H1 (cell line): ENCODE measurements around the gene PRMT3. TPM values are rescaled to one million over a fixed set of nuclear protein-coding genes. Genes with fewer than 3 reads are reported as not detected.

Source experiments
- CTCF ChIA-PET: fragments of 300-600 bp; sonication (Branson Sonifier 250); formaldehyde crosslinking; loops from one replicate; lab custom pipeline; 2021; ENCODE audit not compliant: partially characterized antibody; lab: Charles Lee
- POLR2A ChIA-PET: fragments of 300-600 bp; sonication (Branson Sonifier 250); formaldehyde crosslinking; loops from one replicate; lab custom pipeline; 2021; ENCODE audit warnings: inconsistent platforms; ENCODE audit not compliant: partially characterized antibody; lab: Charles Lee
- DNase-seq, 2 experiments: peaks; one replicate each; pipeline versions ENCODE4 v3.0.0 to v3.0.0-alpha.2; 2010 to 2022; ENCODE audit warnings: low spot score in 2 of 2, low read depth in 1 of 2, mixed read lengths in 1 of 2
- FAIRE-seq: peaks from 2 replicates; lab custom pipeline; 2011; peaks lifted over from hg19 to GRCh38; lab: Jason Lieb, UNC
- H2AFZ ChIP-seq: 2 replicates; pipeline ENCODE4 v1.8.1; 2012; ENCODE audit warnings: low read length, inconsistent platforms
- H2AK5ac ChIP-seq: 2 replicates; pipeline ENCODE4 v1.6.1; 2013; ENCODE audit warnings: low read depth, low read length
- H2BK120ac ChIP-seq: replicated peaks from 2 replicates; pipeline ENCODE3; 2013; ENCODE audit warnings: low read depth, low read length, inconsistent platforms
- H2BK12ac ChIP-seq: 2 replicates; pipeline ENCODE4 v1.6.1; 2013; ENCODE audit warnings: low read depth, low read length
- H2BK15ac ChIP-seq: 2 replicates; pipeline ENCODE4 v1.6.1; 2013; ENCODE audit warnings: low read length
- H2BK20ac ChIP-seq: 2 replicates; pipeline ENCODE4 v1.6.1; 2013; ENCODE audit warnings: low read length
- H2BK5ac ChIP-seq: 2 replicates; pipeline ENCODE4 v1.6.1; 2013; ENCODE audit warnings: low read depth, low read length
- H3K14ac ChIP-seq: 2 replicates; pipeline ENCODE4 v1.6.1; 2013; ENCODE audit warnings: inconsistent platforms; ENCODE audit not compliant: insufficient read length
- H3K18ac ChIP-seq: 2 replicates; pipeline ENCODE4 v1.6.1; 2013; ENCODE audit warnings: low read length; ENCODE audit errors: extremely low read depth
- H3K23ac ChIP-seq: 2 replicates; pipeline ENCODE4 v1.6.1; 2013; ENCODE audit warnings: inconsistent platforms; ENCODE audit not compliant: insufficient read length
- H3K23me2 ChIP-seq: 2 replicates; pipeline ENCODE4 v1.6.1; 2013; ENCODE audit warnings: low read depth, low read length
- H3K27ac ChIP-seq: 2 replicates; pipeline ENCODE4 v1.6.1; 2011; ENCODE audit warnings: low read depth, low read length, inconsistent platforms
- H3K27me3 ChIP-seq, 4 experiments: replicated peaks in 1 of 4; 1 replicate in 1 of 4; 2 replicates in 3 of 4; pipeline versions ENCODE4 v1.6.1 to v1.8.1; 2011 to 2013; ENCODE audit warnings: low read length in 3 of 4, mild to moderate bottlenecking in 3 of 4, inconsistent platforms in 2 of 4, mixed read lengths in 2 of 4, moderate library complexity in 1 of 4; ENCODE audit not compliant: control insufficient read depth in 3 of 4, insufficient read depth in 3 of 4; ENCODE audit errors: extremely low read depth in 1 of 4
- H3K36me3 ChIP-seq, 4 experiments: 2 replicates each; pipeline versions ENCODE4 v1.6.1 to v1.8.1; 2011 to 2013; ENCODE audit warnings: mild to moderate bottlenecking in 4 of 4, low read length in 3 of 4, moderate library complexity in 2 of 4, control low read depth in 1 of 4, inconsistent platforms in 1 of 4; ENCODE audit not compliant: insufficient read depth in 4 of 4, control insufficient read depth in 2 of 4
- H3K4ac ChIP-seq: replicated peaks from 2 replicates; pipeline ENCODE3; 2013; ENCODE audit warnings: low read length, low read depth, mixed read lengths, inconsistent platforms; ENCODE audit not compliant: insufficient read length
- H3K4me1 ChIP-seq, 4 experiments: replicated peaks in 1 of 4; 1 replicate in 1 of 4; 2 replicates in 3 of 4; pipeline versions ENCODE4 v1.6.1 to v1.8.1; 2011 to 2013; ENCODE audit warnings: low read length in 3 of 4, inconsistent platforms in 2 of 4, mixed read lengths in 1 of 4; ENCODE audit not compliant: insufficient read depth in 4 of 4, control insufficient read depth in 3 of 4
- H3K4me2 ChIP-seq, 2 experiments: 2 replicates each; pipeline versions ENCODE4 v1.6.1 to v1.8.1; 2011 to 2013; ENCODE audit warnings: low read depth in 2 of 2, low read length in 2 of 2, control low read depth in 1 of 2, inconsistent platforms in 1 of 2, mild to moderate bottlenecking in 1 of 2; ENCODE audit not compliant: insufficient read depth in 1 of 2
- H3K4me3 ChIP-seq, 4 experiments: fragments of 200-600, 300-600 bp in 1 of 4; sonication (generic), shearing (Covaris generic), sonication (Bioruptor Twin) in 1 of 4; 2 replicates each; pipeline versions ENCODE4 v1.5.1 to v1.8.1; 2011 to 2016; ENCODE audit warnings: low read length in 4 of 4, low read depth in 3 of 4, control low read depth in 2 of 4, inconsistent platforms in 2 of 4, mild to moderate bottlenecking in 2 of 4, mixed read lengths in 1 of 4, moderate library complexity in 1 of 4; ENCODE audit not compliant: insufficient read depth in 2 of 4; ENCODE audit errors: extremely low read depth in 1 of 4
- H3K56ac ChIP-seq: replicated peaks from 2 replicates; pipeline ENCODE3; 2013; ENCODE audit warnings: low read depth, mild to moderate bottlenecking, mixed read lengths, low read length, inconsistent platforms; ENCODE audit not compliant: insufficient read length
- H3K79me1 ChIP-seq: 2 replicates; pipeline ENCODE4 v1.6.1; 2013; ENCODE audit warnings: low read depth, low read length, control low read depth
- H3K79me2 ChIP-seq, 2 experiments: 2 replicates each; pipeline versions ENCODE4 v1.6.1 to v1.8.1; 2012 to 2013; ENCODE audit warnings: low read length in 2 of 2, mild to moderate bottlenecking in 2 of 2, inconsistent platforms in 1 of 2; ENCODE audit not compliant: insufficient read depth in 2 of 2, control insufficient read depth in 1 of 2
- H3K9ac ChIP-seq, 4 experiments: replicated peaks in 1 of 4; 1 replicate in 1 of 4; 2 replicates in 3 of 4; pipeline versions ENCODE4 v1.6.1 to v1.8.1; 2011 to 2013; ENCODE audit warnings: low read depth in 3 of 4, low read length in 3 of 4, control low read depth in 2 of 4, mild to moderate bottlenecking in 2 of 4, moderate library complexity in 2 of 4, inconsistent platforms in 1 of 4; ENCODE audit errors: extremely low read depth in 1 of 4
- H3K9me3 ChIP-seq, 2 experiments: 2 replicates each; pipeline versions ENCODE4 v1.6.1 to v1.8.1; 2012 to 2013; ENCODE audit warnings: mild to moderate bottlenecking in 2 of 2, moderate library complexity in 2 of 2, control low read depth in 1 of 2, inconsistent platforms in 1 of 2, low read depth in 1 of 2, low read length in 1 of 2, mixed read lengths in 1 of 2; ENCODE audit not compliant: insufficient read depth in 2 of 2
- H4K20me1 ChIP-seq, 2 experiments: replicated peaks in 1 of 2; 2 replicates each; pipeline versions ENCODE3 to v1.8.1; 2011 to 2013; ENCODE audit warnings: inconsistent platforms in 2 of 2, low read length in 2 of 2, mild to moderate bottlenecking in 1 of 2; ENCODE audit not compliant: insufficient read depth in 2 of 2, control insufficient read depth in 1 of 2
- H4K5ac ChIP-seq: 2 replicates; pipeline ENCODE4 v1.6.1; 2013; ENCODE audit warnings: low read length, low read depth, mixed read lengths, inconsistent platforms; ENCODE audit not compliant: insufficient read length
- H4K8ac ChIP-seq: 2 replicates; pipeline ENCODE4 v1.8.0; 2013; ENCODE audit warnings: mild to moderate bottlenecking, moderate library complexity, low read length, inconsistent platforms; ENCODE audit not compliant: insufficient read depth; ENCODE audit errors: extremely low read depth
- H4K91ac ChIP-seq: replicated peaks from 2 replicates; pipeline ENCODE3; 2013; ENCODE audit warnings: low read length, mixed read lengths, inconsistent platforms; ENCODE audit not compliant: insufficient read length
- HDAC6 ChIP-seq: IDR thresholded peaks from one replicate; pipeline ENCODE4 v1.7.1; 2012; ENCODE audit warnings: low read depth, mild to moderate bottlenecking, inconsistent platforms, low read length, moderate library complexity
- SAP30 ChIP-seq: fragments of 300-600 bp; sonication (generic); IDR thresholded peaks from 2 replicates; pipeline ENCODE4 v1.7.1; 2012; ENCODE audit warnings: low read length, moderate library complexity, mild to moderate bottlenecking, inconsistent platforms; ENCODE audit not compliant: insufficient read depth, insufficient replicate concordance
- WGBS, 2 experiments: shearing (Covaris generic) in 1 of 2; methylation state at CpG; one replicate each; pipeline versions ENCODE4 v1.1.6 to v1.1.7; 2013 to 2015; ENCODE audit warnings: low lambda C conversion rate in 2 of 2, mixed read lengths in 2 of 2, inconsistent platforms in 1 of 2, low coverage in 1 of 2, missing lambda C conversion rate in 1 of 2; ENCODE audit not compliant: insufficient replicate concordance in 2 of 2, insufficient coverage in 1 of 2, insufficient read length in 1 of 2; ENCODE audit errors: extremely low coverage in 1 of 2, missing lambda C conversion rate in 1 of 2; 5-methylcytosine and 5-hydroxymethylcytosine counted together
- polyA plus RNA-seq, 7 experiments: library from polyadenylated mRNA; depleted of rRNA in 3 of 7; stranded (reverse) in 5 of 7; unstranded in 2 of 7; fragments of >200 nt in 5 of 7; fragments of 200-250 nt in 2 of 7; gene quantifications; 1 replicate in 5 of 7; 2 replicates in 1 of 7; 4 replicates in 1 of 7; pipeline versions ENCODE4 v1.2.1 to v1.2.3, GENCODE V29; 2011 to 2013; ENCODE audit warnings: missing spikeins in 2 of 7, mixed read lengths in 2 of 7
- total RNA-seq: library from RNA; stranded (reverse); fragmentation: NEBNext Ultra II Directional; extraction: Animal tissue kit (Norgen Biotek cat#: 25700); gene quantifications from 2 replicates; pipeline ENCODE4 v1.2.1, GENCODE V29; 2021

PRMT3 gene
- total and polyA plus RNA-seq, 2 of the 8 experiments (the other 6 are each of a cell fraction or from before 2014, with no cell fraction given): 11.2 to 26.5 TPM

DNA sequence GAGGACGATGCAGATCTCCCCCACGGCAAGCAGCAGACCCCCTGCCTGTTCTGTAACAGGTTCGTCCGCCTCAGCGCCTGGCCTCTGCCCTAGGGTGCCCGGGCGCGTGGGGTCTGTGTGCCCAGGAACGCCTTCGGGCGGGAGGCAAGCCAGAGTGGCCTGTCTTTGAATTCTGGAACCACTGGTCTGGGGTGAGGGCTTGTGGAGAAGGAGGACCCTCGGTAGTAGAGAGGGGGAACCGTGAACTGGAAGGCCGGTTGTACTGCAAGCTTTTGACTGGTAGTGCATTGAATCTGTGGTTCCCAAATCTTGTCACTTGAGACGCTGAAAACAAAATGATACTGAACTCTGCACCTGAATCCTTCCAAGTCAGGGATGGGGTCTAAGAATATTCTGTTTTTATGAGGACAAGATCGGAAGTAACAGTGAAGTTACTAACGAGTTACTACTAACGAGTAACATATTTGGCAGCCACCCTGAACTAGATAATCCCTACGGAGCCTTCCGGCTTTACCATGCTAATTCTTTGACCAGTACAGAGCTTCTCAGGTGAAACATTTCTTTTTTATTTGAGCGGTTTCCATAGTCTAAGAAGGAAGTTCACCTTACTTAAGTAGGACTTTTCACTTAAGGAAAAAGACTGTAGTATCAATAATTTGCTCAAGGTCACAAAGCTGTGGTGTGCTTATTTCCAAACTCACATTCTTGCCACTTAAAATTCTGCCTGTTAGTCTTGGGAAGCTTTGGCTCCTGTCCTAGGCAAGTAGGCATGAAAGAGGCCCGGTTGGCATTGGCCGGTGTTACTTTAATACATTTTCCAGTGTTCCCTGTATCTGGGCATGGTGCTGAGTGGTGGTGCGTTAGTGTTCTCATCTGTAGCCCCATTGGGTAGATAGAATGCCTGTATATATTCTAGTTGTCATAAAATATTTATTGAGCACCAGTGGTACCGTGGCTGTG, 860 bp downstream of the PRMT3 start:
- no peak overlapping the region for H3K23ac ChIP-seq
- peak overlapping the region; percentile 94; the same call in 1 of the 2 replicates for H4K8ac ChIP-seq
- ChIA-PET POLR2A (interaction anchor here (0.6 to 2.5 kb wide), 6 partner anchors 9 to 89 kb away, joined by 3 to 8 read pairs (median 4); partner anchors contain the start of gene HTATIP2), CTCF (interaction anchor here (0.6 to 2.4 kb wide), 5 partner anchors 9 to 223 kb away, joined by 3 to 9 read pairs (median 3); no protein-coding TSS in a partner anchor)
- peak overlapping the region; percentile 73 for H3K18ac ChIP-seq
- peak overlapping the region; percentile 36; the same call in 1 of the 2 replicates for H2AFZ ChIP-seq
- H3K9ac ChIP-seq: peak overlapping the region; percentile 72 to 96 (median 82)
- H3K27me3 ChIP-seq: no peaks in the 10 kb centered on the region
- H4K20me1 ChIP-seq: no peaks in the 10 kb centered on the region
- no peak overlapping the region for H2BK120ac ChIP-seq
- peak overlapping the region; percentile 62 for H3K56ac ChIP-seq
- H3K79me1 ChIP-seq: 0 out of 2 replicates have a peak, but pooled peaks cover 3% of the 10 kb centered on the region
- peak overlapping the region; percentile 73; the same call in 1 of the 2 replicates for H2BK15ac ChIP-seq
- DNase-seq: no peak
- H3K23me2 ChIP-seq: peaks cover 7% of the 10 kb centered on the region; the same call in 1 of the 2 replicates
- no peak overlapping the region for H3K14ac ChIP-seq
- peaks cover 0 to 4% (median 3%) of the 10 kb centered on the region in 4 experiments; a peak in 3 of 7 replicates for H3K4me1 ChIP-seq
- H3K79me2 ChIP-seq: peaks cover 0 to 10% of the 10 kb centered on the region in 2 experiments; a peak in 2 of 4 replicates
- H3K27ac ChIP-seq: peak overlapping the region; percentile 72; the same call in 1 of the 2 replicates
- 17% methylated on average over 23 of the region's 25 CpGs; no CpG with 5 or more reads in 1 of the 2 experiments for WGBS, 2 experiments
- peak overlapping the region; percentile 91; the same call in 1 of the 2 replicates for H2BK5ac ChIP-seq
- H3K4me2 ChIP-seq: peak overlapping the region; percentile 94
- TF ChIP-seq HDAC6 (no peak), SAP30 (peak; percentile 44)
- TF ChIP-seq, all 59 proteins: peak for 1
- Histone ChIP-seq H3K36me3 (peaks cover 0 to 13% (median 0%) of the 10 kb centered on the region in 4 experiments; a peak in 2 of 8 replicates), H2BK20ac (no peak overlapping the region), H3K4ac (no peak overlapping the region), H4K5ac (peak overlapping the region; percentile 40), H2BK12ac (no peak overlapping the region), H3K4me3 (peak overlapping the region; percentile 63 to 98 (median 88)), H3K9me3 (no peaks in the 10 kb centered on the region), H2AK5ac (no peak overlapping the region), H4K91ac (peak overlapping the region; percentile 87)
- no peak for FAIRE-seq
